SK-N-SH (cell line): ENCODE results near the gene PRKAG1.

Experiments used
- CTCF ChIP-seq: fragments of 200-600 bp; sonication (generic); IDR thresholded peaks from 2 replicates; pipeline ENCODE4 v1.6.1; 2017; ENCODE audit warnings: antibody characterized with exemption, mild to moderate bottlenecking, moderate library complexity
- ELF1 ChIP-seq: IDR thresholded peaks from 2 replicates; pipeline ENCODE4 v1.4.0; 2012
- EZH2phosphoT487 ChIP-seq: fragments of 200-600 bp; sonication (generic); IDR thresholded peaks from 2 replicates; pipeline ENCODE4 v1.6.1; 2017; ENCODE audit warnings: low read depth, mixed run types, mild to moderate bottlenecking, antibody characterized with exemption, moderate library complexity, borderline replicate concordance
- JUND ChIP-seq: IDR thresholded peaks from 2 replicates; pipeline ENCODE4 v1.4.0; 2012
- TCF12 ChIP-seq: IDR thresholded peaks from 2 replicates; pipeline ENCODE4 v1.4.0; 2012

DNA sequence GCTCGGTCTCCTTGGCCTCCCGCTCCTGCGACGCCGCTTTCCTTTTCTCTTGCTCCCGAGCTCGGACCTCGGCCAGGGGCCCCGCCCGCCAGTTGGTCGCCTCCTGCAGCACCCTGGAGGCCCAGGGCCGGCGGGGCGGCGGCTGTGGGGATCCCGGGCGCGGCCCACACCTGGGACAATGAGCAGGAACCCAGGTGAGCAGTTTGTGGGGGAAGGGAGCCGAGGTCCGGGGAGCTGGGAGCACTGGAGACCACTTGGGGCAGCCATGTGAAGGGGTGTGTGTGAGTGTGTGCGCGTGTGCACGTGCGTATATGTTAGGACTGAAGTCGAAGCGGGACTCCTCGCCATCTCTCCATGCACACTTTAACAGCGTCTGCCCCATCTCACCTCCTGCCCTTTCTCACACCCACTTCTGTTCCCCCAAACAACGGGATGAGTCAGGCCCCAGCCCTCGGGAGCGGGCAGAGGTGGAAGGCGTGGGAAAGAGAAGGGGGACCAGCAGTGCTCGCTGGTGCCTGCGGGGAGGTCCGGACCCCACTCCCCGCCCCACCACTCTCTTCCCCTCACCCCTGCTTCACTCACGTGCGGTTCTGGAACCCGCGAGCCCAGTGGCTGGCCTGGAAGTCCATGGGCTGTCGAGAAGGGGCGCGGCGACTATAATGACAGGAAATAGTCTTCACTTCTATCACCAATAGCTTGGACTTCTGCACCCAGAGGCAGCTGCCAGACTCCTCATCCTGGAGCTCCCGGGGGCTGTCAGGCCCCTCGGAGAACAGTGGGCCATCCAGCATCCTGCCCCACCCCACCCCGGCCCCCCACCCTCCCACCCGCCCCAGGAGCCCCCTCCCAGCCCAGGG, 19.9 kb downstream of the PRKAG1 start:
- TF ChIP-seq TCF12 (no peak), ELF1 (no peak), CTCF (no peak), JUND (no peak), EZH2phosphoT487 (no peak)
